ENCODE data around the gene PRKAR2B.

Gene PRKAR2B

DNA sequence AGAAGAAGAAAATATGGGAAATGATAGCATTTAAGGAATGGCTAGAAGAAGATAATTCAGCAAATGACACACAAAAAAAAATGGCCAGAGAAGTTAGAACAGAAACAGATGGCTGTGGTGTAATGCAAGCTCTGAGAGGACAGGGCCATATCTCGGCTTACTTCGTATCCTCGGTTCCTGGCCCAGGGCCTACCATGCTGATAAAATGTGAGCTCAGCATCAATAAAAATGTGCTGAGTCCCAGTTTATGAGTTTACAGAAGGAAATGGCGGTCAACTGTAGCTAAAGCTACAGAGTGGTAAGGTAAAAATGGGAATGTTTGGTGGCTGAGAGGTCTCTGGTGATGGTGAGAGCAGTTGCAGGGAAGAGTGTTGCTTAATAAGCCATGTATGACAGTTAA is 165.1 kb downstream of the PRKAR2B start:
- peaks cover 6 to 8% of the 10 kb centered on the region in 2 experiments for H3K36me3 ChIP-seq (ENCODE audit: control insufficient read depth in 1 of 2, insufficient read depth in 2 of 2, low read length in 2 of 2)
- no peak overlapping the region for H4K91ac ChIP-seq (ENCODE audit: low read depth, low read length)
- H4K12ac ChIP-seq (ENCODE audit: low read depth, low read length) = no peak overlapping the region
- H3K79me1 ChIP-seq (ENCODE audit: low read length) = no peaks in the 10 kb centered on the region
- no peak overlapping the region for H3K18ac ChIP-seq (ENCODE audit: low read length)
- no peak overlapping the region for H3K4me3 ChIP-seq (ENCODE audit: low read depth, low read length)
- no CpG with 5 or more reads among the region's 4 CpGs for WGBS (ENCODE audit: extremely low coverage, insufficient coverage, insufficient read length)
- no peaks in the 10 kb centered on the region for H3K4me1 ChIP-seq (ENCODE audit: control insufficient read depth in 1 of 2, insufficient read depth in 2 of 2, low read length in 2 of 2)
- no peak overlapping the region for H2BK12ac ChIP-seq (ENCODE audit: low read length)
- H4K8ac ChIP-seq (ENCODE audit: low read depth, low read length) = no peak overlapping the region
- no peak for DNase-seq
- no peaks in the 10 kb centered on the region for H3K9me3 ChIP-seq (ENCODE audit: insufficient read depth, low read depth, low read length)
- H3K4ac ChIP-seq (ENCODE audit: low read depth, low read length) = no peak overlapping the region
- H3K27ac ChIP-seq (ENCODE audit: low read depth, low read length) = no peak overlapping the region
- no peak overlapping the region for H2AFZ ChIP-seq (ENCODE audit: insufficient read depth, low read length, poor library complexity)
- no peak overlapping the region for H2AK5ac ChIP-seq (ENCODE audit: low read length)
- H3K4me2 ChIP-seq (ENCODE audit: low read length) = no peak overlapping the region
- no peaks in the 10 kb centered on the region for H3K79me2 ChIP-seq (ENCODE audit: control insufficient read depth, insufficient read depth, low read length, poor library complexity)
- no peak overlapping the region for H3K9ac ChIP-seq (ENCODE audit: low read length)
- no peaks in the 10 kb centered on the region for H3K27me3 ChIP-seq (ENCODE audit: insufficient read depth, low read length)
- H2BK120ac ChIP-seq (ENCODE audit: insufficient read depth, low read length, poor library complexity) = no peak overlapping the region
- no peak overlapping the region for H2BK5ac ChIP-seq (ENCODE audit: low read depth, low read length, poor library complexity)
- no peak overlapping the region for H3K14ac ChIP-seq (ENCODE audit: low read length)
- H3K23ac ChIP-seq (ENCODE audit: low read length) = no peak overlapping the region

DNA sequence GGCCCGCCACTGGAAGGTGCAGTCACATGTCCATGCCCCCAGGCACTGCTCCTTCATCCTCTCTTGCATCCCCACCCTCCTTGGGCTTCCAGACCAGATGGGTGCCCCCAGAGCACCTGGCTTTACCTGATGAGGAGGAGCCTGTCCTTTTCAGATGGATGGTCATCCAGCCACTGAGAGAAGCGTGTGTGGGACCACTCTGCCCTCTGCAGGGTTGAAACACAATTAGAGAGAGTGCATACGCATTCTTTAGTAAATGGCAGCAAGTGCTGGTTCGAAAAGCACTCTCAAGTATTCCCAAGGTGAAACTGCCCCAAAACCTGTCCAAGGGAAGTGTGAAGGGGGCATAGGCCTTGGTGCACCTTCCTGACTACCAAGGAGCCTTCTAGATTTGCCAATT is 165.9 kb downstream of the PRKAR2B start:
- Histone ChIP-seq H3K9me3 (ENCODE audit: insufficient read depth, low read depth, low read length) (no peaks in the 10 kb centered on the region), H3K79me2 (ENCODE audit: control insufficient read depth, insufficient read depth, low read length, poor library complexity) (no peaks in the 10 kb centered on the region), H2AFZ (ENCODE audit: insufficient read depth, low read length, poor library complexity) (no peak overlapping the region), H3K36me3 (ENCODE audit: control insufficient read depth in 1 of 2, insufficient read depth in 2 of 2, low read length in 2 of 2) (peaks cover 6 to 8% of the 10 kb centered on the region in 2 experiments), H2BK12ac (ENCODE audit: low read length) (no peak overlapping the region), H2BK5ac (ENCODE audit: low read depth, low read length, poor library complexity) (no peak overlapping the region), H3K4me2 (ENCODE audit: low read length) (no peak overlapping the region), H3K23ac (ENCODE audit: low read length) (no peak overlapping the region), H3K4ac (ENCODE audit: low read depth, low read length) (no peak overlapping the region), H3K79me1 (ENCODE audit: low read length) (no peaks in the 10 kb centered on the region), H4K8ac (ENCODE audit: low read depth, low read length) (no peak overlapping the region), H3K14ac (ENCODE audit: low read length) (no peak overlapping the region), H3K4me3 (ENCODE audit: low read depth, low read length) (no peak overlapping the region), H3K9ac (ENCODE audit: low read length) (no peak overlapping the region), H2BK120ac (ENCODE audit: insufficient read depth, low read length, poor library complexity) (no peak overlapping the region), H2AK5ac (ENCODE audit: low read length) (no peak overlapping the region), H4K91ac (ENCODE audit: low read depth, low read length) (no peak overlapping the region), H3K4me1 (ENCODE audit: control insufficient read depth in 1 of 2, insufficient read depth in 2 of 2, low read length in 2 of 2) (no peaks in the 10 kb centered on the region), H3K18ac (ENCODE audit: low read length) (no peak overlapping the region), H4K12ac (ENCODE audit: low read depth, low read length) (no peak overlapping the region), H3K27me3 (ENCODE audit: insufficient read depth, low read length) (no peaks in the 10 kb centered on the region), H3K27ac (ENCODE audit: low read depth, low read length) (no peak overlapping the region)
- peak; percentile 42 to 66 for DNase-seq
- WGBS (ENCODE audit: extremely low coverage, insufficient coverage, insufficient read length) = no CpG with 5 or more reads among the region's 4 CpGs
